ENCODE data around the gene HTT. TPM values are rescaled to one million over a fixed set of nuclear protein-coding genes. Genes with fewer than 3 reads are reported as not detected.
A peak's percentile ranks its signal among the peaks of the same experiment; 100 is the strongest.

The HTT gene
- total and polyA plus RNA-seq, 2 of the 13 experiments (the other 11 are each of a cell fraction or from before 2014, with no cell fraction given): 17.5 to 19.5 TPM

- TF ChIP-seq NFIC (IDR thresholded peaks at IDR 0.05; ENCODE audit: low read length): no peak
- no peak for TF ChIP-seq ZNF737 (CRISPR knock-in tag; IDR thresholded peaks at IDR 0.05; ENCODE audit: borderline replicate concordance)
- no peak; the same call in 1 of the 2 replicates for TF ChIP-seq ZNF800 (CRISPR knock-in tag; IDR thresholded peaks at IDR 0.05)
- TF ChIP-seq ZNF572 (CRISPR knock-in tag; IDR thresholded peaks at IDR 0.05): no peak; the same call in 1 of the 2 replicates
- no peak for TF ChIP-seq NCOA1 (CRISPR knock-in tag; IDR thresholded peaks at IDR 0.05)
- no peak for TF ChIP-seq ZNF337 (CRISPR knock-in tag; IDR thresholded peaks at IDR 0.05; ENCODE audit: borderline replicate concordance, low read depth)
- 0 out of 2 replicates have a peak, but pooled peaks have one; percentile 24 for TF ChIP-seq ZNF558 (CRISPR knock-in tag; IDR thresholded peaks at IDR 0.05; ENCODE audit: borderline replicate concordance)
- TF ChIP-seq E2F1 (CRISPR knock-in tag; IDR thresholded peaks at IDR 0.05): no peak
- TF ChIP-seq PPARG (CRISPR knock-in tag; conservative IDR thresholded peaks at IDR 0.05): no peak
- peak; percentile 83; the same call in 1 of the 2 replicates for TF ChIP-seq ZNF333 (CRISPR knock-in tag; IDR thresholded peaks at IDR 0.05; ENCODE audit: borderline replicate concordance)
- peak; percentile 62; the same call in 1 of the 2 replicates for TF ChIP-seq ZNF317 (CRISPR knock-in tag; IDR thresholded peaks at IDR 0.05)
- TF ChIP-seq SIN3B (IDR thresholded peaks at IDR 0.05; ENCODE audit: low read length): no peak
- no peak; the same call in 1 of the 2 replicates for TF ChIP-seq TFDP2 (CRISPR knock-in tag; IDR thresholded peaks at IDR 0.05)
- 0 out of 2 replicates have a peak, but pooled peaks have one; percentile 22 for TF ChIP-seq CSRNP1 (CRISPR knock-in tag; IDR thresholded peaks at IDR 0.05)
- TF ChIP-seq FUBP1 (CRISPR knock-in tag; IDR thresholded peaks at IDR 0.05; ENCODE audit: borderline replicate concordance): no peak
- TF ChIP-seq MED8 (CRISPR knock-in tag; IDR thresholded peaks at IDR 0.05; ENCODE audit: insufficient replicate concordance): no peak
Measured at GRCh38 chr4:3286335-3287175, 212.1 kb downstream of the HTT start (continued).

All from HepG2 (cell line).